Neural cell (in vitro differentiated cells): ENCODE measurements around the gene PLXDC2. TPM values are rescaled to one million over a fixed set of nuclear protein-coding genes. Genes with fewer than 3 reads are reported as not detected.

Experiments used
- H2AFZ ChIP-seq: fragments of 200-600, 300-800 bp; sonication (generic), shearing (Covaris generic); 2 replicates; pipeline ENCODE4 v1.6.0; 2014; ENCODE audit warnings: low read depth, mild to moderate bottlenecking, antibody characterized with exemption, low read length, moderate library complexity
- H3F3A ChIP-seq: fragments of 200-600 bp; shearing (Covaris generic); 2 replicates; pipeline ENCODE4 v1.6.1; 2016; ENCODE audit warnings: mild to moderate bottlenecking, moderate library complexity, mixed read lengths, antibody characterized with exemption, low read length; ENCODE audit not compliant: insufficient read depth, poor library complexity, severe bottlenecking
- H3K27ac ChIP-seq: fragments of 200-600, 300-800 bp; sonication (generic), shearing (Covaris generic); 2 replicates; pipeline ENCODE4 v1.5.1; 2014; ENCODE audit warnings: mild to moderate bottlenecking, low read length, moderate library complexity
- H3K27me3 ChIP-seq: fragments of 300-800, 200-600 bp; sonication (generic), shearing (Covaris generic); 2 replicates; pipeline ENCODE4 v1.6.0; 2014; ENCODE audit warnings: mild to moderate bottlenecking, low read depth, low read length, moderate library complexity; ENCODE audit not compliant: insufficient read depth
- H3K36me3 ChIP-seq: fragments of 300-800, 200-600 bp; sonication (generic), shearing (Covaris generic); 2 replicates; pipeline ENCODE4 v1.5.1; 2014; ENCODE audit warnings: mild to moderate bottlenecking, antibody characterized with exemption, low read length, moderate library complexity; ENCODE audit not compliant: insufficient read depth
- H3K4me2 ChIP-seq: fragments of 300-800, 200-600 bp; sonication (generic), shearing (Covaris generic); 2 replicates; pipeline ENCODE4 v1.6.0; 2014; ENCODE audit warnings: mild to moderate bottlenecking, low read length
- H3K4me3 ChIP-seq: fragments of 300-800, 200-600 bp; sonication (generic), shearing (Covaris generic); 2 replicates; pipeline ENCODE4 v1.5.1; 2014; ENCODE audit warnings: mild to moderate bottlenecking, low read length, moderate library complexity
- H3K79me2 ChIP-seq: fragments of 200-600 bp; shearing (Covaris generic); replicated peaks from 2 replicates; pipeline ENCODE4 v1.6.0; 2014; ENCODE audit warnings: mild to moderate bottlenecking, low read length, moderate library complexity; ENCODE audit not compliant: insufficient read depth
- H3K9ac ChIP-seq: fragments of 300-800, 200-600 bp; sonication (generic), shearing (Covaris generic); 2 replicates; pipeline ENCODE4 v1.6.1; 2016; ENCODE audit warnings: mild to moderate bottlenecking, low read length, mixed read lengths
- H3K9me2 ChIP-seq: fragments of 200-600 bp; shearing (Covaris generic); 2 replicates; pipeline ENCODE4 v1.6.1; 2016; ENCODE audit warnings: mild to moderate bottlenecking, low read length, mixed read lengths; ENCODE audit not compliant: insufficient read depth
- H3K9me3 ChIP-seq: fragments of 200-600, 300-800 bp; sonication (generic), shearing (Covaris generic); 2 replicates; pipeline ENCODE4 v1.6.1; 2016; ENCODE audit warnings: mild to moderate bottlenecking, mixed run types, low read length, moderate library complexity, mixed read lengths
- H4K20me1 ChIP-seq: fragments of 200-600 bp; shearing (Covaris generic); 2 replicates; pipeline ENCODE4 v1.6.1; 2016; ENCODE audit warnings: mild to moderate bottlenecking, mixed run types; ENCODE audit not compliant: insufficient read depth
- CTCF ChIP-seq: fragments of 450-650 bp; IDR thresholded peaks from 2 replicates; pipeline ENCODE4 v1.5.1; 2014; ENCODE audit warnings: antibody characterized with exemption, mild to moderate bottlenecking, moderate library complexity; ENCODE audit not compliant: poor library complexity, severe bottlenecking
- EP300 ChIP-seq: fragments of 450-650 bp; conservative IDR thresholded peaks from 2 replicates; pipeline ENCODE4 v1.6.1; 2014; ENCODE audit warnings: antibody characterized with exemption, mild to moderate bottlenecking, moderate library complexity; ENCODE audit not compliant: poor library complexity, severe bottlenecking
- MXI1 ChIP-seq: fragments of 450-650 bp; conservative IDR thresholded peaks from 2 replicates; pipeline ENCODE4 v1.6.1; 2014; ENCODE audit warnings: antibody characterized with exemption, mild to moderate bottlenecking; ENCODE audit not compliant: poor library complexity, severe bottlenecking
- POLR2AphosphoS5 ChIP-seq: IDR thresholded peaks from 2 replicates; pipeline ENCODE4 v1.6.1; 2012
- RAD21 ChIP-seq: fragments of 450-650 bp; conservative IDR thresholded peaks from 2 replicates; pipeline ENCODE4 v1.6.1; 2014; ENCODE audit warnings: antibody characterized with exemption, mild to moderate bottlenecking, moderate library complexity
- SMC3 ChIP-seq: fragments of 450-650 bp; conservative IDR thresholded peaks from 2 replicates; pipeline ENCODE4 v1.6.1; 2014; ENCODE audit warnings: antibody characterized with exemption, mild to moderate bottlenecking, moderate library complexity; ENCODE audit not compliant: poor library complexity
- TAF1 ChIP-seq: IDR thresholded peaks from 2 replicates; pipeline ENCODE4 v1.6.1; 2012; ENCODE audit warnings: low read depth
- polyA plus RNA-seq: library from polyadenylated mRNA; depleted of rRNA; stranded (reverse); fragments of >200 nt; gene quantifications from 2 replicates; pipeline ENCODE4 v1.2.3, GENCODE V29; 2014
- TF ChIP-seq, protein P1 (sequence below): IDR thresholded peaks from 2 replicates; pipeline ENCODE4 v1.6.1; 2012; ENCODE audit warnings: borderline replicate concordance

PLXDC2 gene
- polyA plus RNA-seq, 1 donor from 2014 or later: 2.3 TPM

- Histone ChIP-seq H4K20me1 (no peaks in the 10 kb centered on the region), H3K9me2 (no peaks in the 10 kb centered on the region), H3F3A (peaks cover 3% of the 10 kb centered on the region), H3K4me2 (peak overlapping the region; percentile 77), H3K9me3 (no peaks in the 10 kb centered on the region), H3K27me3 (no peaks in the 10 kb centered on the region), H3K27ac (no peak overlapping the region), H2AFZ (peak overlapping the region; percentile 48), H3K9ac (peak overlapping the region; percentile 65), H3K79me2 (peaks cover 23% of the 10 kb centered on the region), H3K4me3 (peak overlapping the region; percentile 85), H3K36me3 (no peaks in the 10 kb centered on the region)
- TF ChIP-seq SMC3: peak; percentile 24
- no peak for TF ChIP-seq POLR2AphosphoS5
- peak; percentile 38 for TF ChIP-seq MXI1
- peak; percentile 32 for TF ChIP-seq RAD21
- peak; percentile 8 for TF ChIP-seq EP300
- peak; percentile 51 for TF ChIP-seq CTCF
Measured at GRCh38 chr10:19815731-19816410, 361 bp upstream of the PLXDC2 start.

GRCh38 chr10:19817231-19817933, 1.1 kb downstream of the PLXDC2 start:
- no peak for TF ChIP-seq TAF1
- TF ChIP-seq POLR2AphosphoS5: no peak
- TF ChIP-seq SMC3: peak; percentile 20
- TF ChIP-seq CTCF: peak; percentile 42
- TF ChIP-seq EP300: no peak
- no peak for TF ChIP-seq MXI1
- TF ChIP-seq, protein P1, sequence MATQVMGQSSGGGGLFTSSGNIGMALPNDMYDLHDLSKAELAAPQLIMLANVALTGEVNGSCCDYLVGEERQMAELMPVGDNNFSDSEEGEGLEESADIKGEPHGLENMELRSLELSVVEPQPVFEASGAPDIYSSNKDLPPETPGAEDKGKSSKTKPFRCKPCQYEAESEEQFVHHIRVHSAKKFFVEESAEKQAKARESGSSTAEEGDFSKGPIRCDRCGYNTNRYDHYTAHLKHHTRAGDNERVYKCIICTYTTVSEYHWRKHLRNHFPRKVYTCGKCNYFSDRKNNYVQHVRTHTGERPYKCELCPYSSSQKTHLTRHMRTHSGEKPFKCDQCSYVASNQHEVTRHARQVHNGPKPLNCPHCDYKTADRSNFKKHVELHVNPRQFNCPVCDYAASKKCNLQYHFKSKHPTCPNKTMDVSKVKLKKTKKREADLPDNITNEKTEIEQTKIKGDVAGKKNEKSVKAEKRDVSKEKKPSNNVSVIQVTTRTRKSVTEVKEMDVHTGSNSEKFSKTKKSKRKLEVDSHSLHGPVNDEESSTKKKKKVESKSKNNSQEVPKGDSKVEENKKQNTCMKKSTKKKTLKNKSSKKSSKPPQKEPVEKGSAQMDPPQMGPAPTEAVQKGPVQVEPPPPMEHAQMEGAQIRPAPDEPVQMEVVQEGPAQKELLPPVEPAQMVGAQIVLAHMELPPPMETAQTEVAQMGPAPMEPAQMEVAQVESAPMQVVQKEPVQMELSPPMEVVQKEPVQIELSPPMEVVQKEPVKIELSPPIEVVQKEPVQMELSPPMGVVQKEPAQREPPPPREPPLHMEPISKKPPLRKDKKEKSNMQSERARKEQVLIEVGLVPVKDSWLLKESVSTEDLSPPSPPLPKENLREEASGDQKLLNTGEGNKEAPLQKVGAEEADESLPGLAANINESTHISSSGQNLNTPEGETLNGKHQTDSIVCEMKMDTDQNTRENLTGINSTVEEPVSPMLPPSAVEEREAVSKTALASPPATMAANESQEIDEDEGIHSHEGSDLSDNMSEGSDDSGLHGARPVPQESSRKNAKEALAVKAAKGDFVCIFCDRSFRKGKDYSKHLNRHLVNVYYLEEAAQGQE: no peak
- H2AFZ ChIP-seq: peak overlapping the region; percentile 48
- H3K79me2 ChIP-seq: peaks cover 23% of the 10 kb centered on the region

More at GRCh38 chr10:19817231-19817933, 1.1 kb downstream of the PLXDC2 start:
- Histone ChIP-seq H3K27me3 (no peaks in the 10 kb centered on the region), H3K4me3 (peak overlapping the region; percentile 85), H3K9ac (peak overlapping the region; percentile 65), H3K27ac (no peak overlapping the region), H3K4me2 (peak overlapping the region; percentile 77), H3K9me2 (no peaks in the 10 kb centered on the region), H3K9me3 (no peaks in the 10 kb centered on the region), H3K36me3 (no peaks in the 10 kb centered on the region), H4K20me1 (no peaks in the 10 kb centered on the region), H3F3A (peaks cover 3% of the 10 kb centered on the region)
